IMR-90 (cell line): ENCODE data around the gene ABCC9.

Experiments
- BHLHE40 ChIP-seq: fragments of 150-350 bp; IDR thresholded peaks from 2 replicates; pipeline ENCODE4 v1.6.1; 2016; ENCODE audit warnings: mild to moderate bottlenecking, low read depth, low read length
- CEBPB ChIP-seq: IDR thresholded peaks from 2 replicates; pipeline ENCODE4 v1.6.1; 2012; ENCODE audit warnings: low read depth, low read length, improper control_type of control experiment
- CTCF ChIP-seq: conservative IDR thresholded peaks from 2 replicates; pipeline ENCODE4 v1.5.1; 2012; ENCODE audit warnings: mild to moderate bottlenecking, low read depth, low read length, improper control_type of control experiment
- MAZ ChIP-seq: IDR thresholded peaks from 2 replicates; pipeline ENCODE4 v1.6.1; 2012; ENCODE audit warnings: low read depth, mild to moderate bottlenecking, low read length, improper control_type of control experiment, moderate library complexity, borderline replicate concordance
- MXI1 ChIP-seq: IDR thresholded peaks from 2 replicates; pipeline ENCODE4 v1.6.1; 2012; ENCODE audit warnings: low read depth, mild to moderate bottlenecking, low read length, moderate library complexity, borderline replicate concordance
- POLR2A ChIP-seq: IDR thresholded peaks from 2 replicates; pipeline ENCODE4 v1.6.1; 2012; ENCODE audit warnings: mild to moderate bottlenecking, low read depth, low read length
- RAD21 ChIP-seq: IDR thresholded peaks from 2 replicates; pipeline ENCODE4 v1.6.1; 2012; ENCODE audit warnings: low read length, improper control_type of control experiment
- RFX5 ChIP-seq: IDR thresholded peaks from 2 replicates; pipeline ENCODE4 v1.8.0; 2012; ENCODE audit warnings: low read depth, mild to moderate bottlenecking, low read length, moderate library complexity
- SMC3 ChIP-seq: fragments of 150-350 bp; IDR thresholded peaks from 2 replicates; pipeline ENCODE4 v1.6.1; 2016; ENCODE audit warnings: low read depth, mild to moderate bottlenecking, antibody characterized with exemption, low read length, moderate library complexity
- USF2 ChIP-seq: fragments of 150-350 bp; IDR thresholded peaks from 2 replicates; pipeline ENCODE4 v1.6.1; 2017; ENCODE audit warnings: mild to moderate bottlenecking, antibody characterized with exemption, low read length, low read depth

GRCh38 chr12:21962821-21963220 lies 21.6 kb upstream of the ABCC9 start:
- TF ChIP-seq POLR2A: no peak
- TF ChIP-seq CTCF: no peak
- TF ChIP-seq SMC3: no peak
- no peak for TF ChIP-seq CEBPB
- no peak for TF ChIP-seq RAD21
- no peak for TF ChIP-seq USF2
- TF ChIP-seq MXI1: no peak
- no peak for TF ChIP-seq RFX5
- no peak for TF ChIP-seq BHLHE40
- TF ChIP-seq MAZ: no peak
